Measurements from ENCODE around the gene RNF224. TPM values are rescaled to one million over a fixed set of nuclear protein-coding genes. Genes with fewer than 3 reads are reported as not detected.

Gene RNF224
- total and polyA plus RNA-seq, 12 donors: 0.06 TPM; not detected in 11

DNA sequence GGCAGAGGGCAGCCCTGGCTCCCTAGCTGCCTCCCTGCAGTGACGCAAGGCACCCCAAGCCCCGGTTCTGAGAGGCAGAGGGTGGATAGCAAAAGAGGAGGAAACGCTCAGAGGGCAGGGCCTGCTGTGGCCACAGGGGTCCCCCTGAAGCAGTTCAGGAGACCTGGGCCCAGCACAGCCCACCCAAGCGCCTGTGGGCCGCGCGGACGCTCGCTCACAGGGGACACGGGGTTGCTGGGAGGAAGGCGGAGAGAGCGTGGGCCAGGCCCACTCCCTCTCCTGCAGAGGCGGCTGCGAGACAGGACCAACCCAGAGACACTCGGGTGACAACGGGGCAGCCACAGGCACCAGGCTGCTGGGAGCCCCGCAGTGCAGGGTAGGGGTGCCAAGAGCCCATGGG is 47.5 kb upstream of the RNF224 start:
- Histone ChIP-seq H3K27ac (no peak overlapping the region), H3K4me1 (replicated peaks in 1 of 2) (peaks cover 8 to 10% of the 10 kb centered on the region in 2 donors), H3K27me3 (no peaks in the 10 kb centered on the region), H3K36me3 (replicated peaks in 1 of 2) (peaks cover 0 to 50% of the 10 kb centered on the region in 2 donors), H3K9me3 (replicated peaks in 1 of 3) (no peaks in the 10 kb centered on the region), H3K4me3 (no peak overlapping the region)
- TF ChIP-seq, protein P1, sequence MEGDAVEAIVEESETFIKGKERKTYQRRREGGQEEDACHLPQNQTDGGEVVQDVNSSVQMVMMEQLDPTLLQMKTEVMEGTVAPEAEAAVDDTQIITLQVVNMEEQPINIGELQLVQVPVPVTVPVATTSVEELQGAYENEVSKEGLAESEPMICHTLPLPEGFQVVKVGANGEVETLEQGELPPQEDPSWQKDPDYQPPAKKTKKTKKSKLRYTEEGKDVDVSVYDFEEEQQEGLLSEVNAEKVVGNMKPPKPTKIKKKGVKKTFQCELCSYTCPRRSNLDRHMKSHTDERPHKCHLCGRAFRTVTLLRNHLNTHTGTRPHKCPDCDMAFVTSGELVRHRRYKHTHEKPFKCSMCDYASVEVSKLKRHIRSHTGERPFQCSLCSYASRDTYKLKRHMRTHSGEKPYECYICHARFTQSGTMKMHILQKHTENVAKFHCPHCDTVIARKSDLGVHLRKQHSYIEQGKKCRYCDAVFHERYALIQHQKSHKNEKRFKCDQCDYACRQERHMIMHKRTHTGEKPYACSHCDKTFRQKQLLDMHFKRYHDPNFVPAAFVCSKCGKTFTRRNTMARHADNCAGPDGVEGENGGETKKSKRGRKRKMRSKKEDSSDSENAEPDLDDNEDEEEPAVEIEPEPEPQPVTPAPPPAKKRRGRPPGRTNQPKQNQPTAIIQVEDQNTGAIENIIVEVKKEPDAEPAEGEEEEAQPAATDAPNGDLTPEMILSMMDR (IDR thresholded peaks at IDR 0.05): no peak
- no peak for TF ChIP-seq POLR2A (IDR thresholded peaks at IDR 0.05)
- intact Hi-C loops (cut with DNase I): no loop called here
- DNase-seq: no peak
- 92 to 98% (median 95%) methylated on average over 10 to 17 of the region's 17 CpGs for WGBS, 4 donors

DNA sequence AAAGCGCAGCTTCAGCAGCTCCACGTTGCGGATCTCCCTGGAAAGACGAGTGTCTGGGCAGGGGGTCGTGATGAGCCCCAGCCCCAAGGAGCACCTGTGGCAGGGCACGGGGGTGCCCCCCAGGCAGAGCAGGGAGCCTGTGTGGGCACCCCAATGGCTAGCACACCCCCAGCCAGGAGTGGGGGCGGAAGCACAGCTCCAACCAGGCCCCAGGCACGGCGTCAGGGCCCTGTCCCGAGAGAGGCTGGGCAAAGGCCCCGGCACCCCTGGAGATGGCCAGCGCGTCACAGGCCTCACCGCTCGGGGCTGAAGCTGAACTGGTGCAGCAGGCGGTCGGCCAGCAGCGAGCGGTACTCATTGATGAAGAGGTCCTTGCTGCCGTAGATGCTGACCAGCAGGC is 46.8 kb upstream of the RNF224 start:
- 93 to 95% (median 94%) methylated on average over 4 to 20 of the region's 20 CpGs for WGBS, 4 donors
- Histone ChIP-seq H3K4me1 (replicated peaks in 1 of 2) (peaks cover 8 to 10% of the 10 kb centered on the region in 2 donors), H3K4me3 (no peak overlapping the region), H3K27me3 (no peaks in the 10 kb centered on the region), H3K9me3 (replicated peaks in 1 of 3) (no peaks in the 10 kb centered on the region), H3K27ac (no peak overlapping the region), H3K36me3 (replicated peaks in 1 of 2) (peaks cover 0 to 57% of the 10 kb centered on the region in 2 donors)
- DNase-seq: no peak
- intact Hi-C loops (cut with DNase I): no loop called here
- TF ChIP-seq, protein P1 (IDR thresholded peaks at IDR 0.05): no peak
- TF ChIP-seq POLR2A (IDR thresholded peaks at IDR 0.05): no peak

DNA sequence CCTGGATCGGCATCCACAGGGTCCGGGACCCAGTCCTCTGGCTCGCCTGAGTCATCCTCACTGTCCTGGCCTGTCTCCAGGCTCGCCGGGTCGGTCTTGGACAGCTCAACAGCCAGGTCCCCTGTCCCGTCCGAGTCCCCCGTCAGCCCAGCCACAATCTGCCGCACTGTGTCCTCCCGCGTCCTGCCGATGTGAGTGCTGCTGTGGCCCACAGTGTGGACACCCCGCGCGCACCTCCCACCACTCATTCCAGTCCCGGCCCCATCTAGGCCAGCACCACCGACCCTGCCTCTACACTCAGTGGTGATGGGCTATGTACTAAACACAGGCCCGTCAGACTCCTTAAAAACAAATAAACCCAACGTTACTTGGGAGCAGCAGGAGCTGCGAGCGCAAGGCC is 45.6 kb upstream of the RNF224 start:
- no peak overlapping the region for H3K27ac ChIP-seq
- peaks cover 0 to 64% of the 10 kb centered on the region in 2 donors for H3K36me3 ChIP-seq (replicated peaks in 1 of 2)
- no peak overlapping the region for H3K4me3 ChIP-seq
- H3K4me1 ChIP-seq (replicated peaks in 1 of 2): peaks cover 8 to 15% of the 10 kb centered on the region in 2 donors
- no peaks in the 10 kb centered on the region for H3K9me3 ChIP-seq (replicated peaks in 1 of 3)
- WGBS, 4 donors: 88 to 94% (median 89%) methylated on average over 12 to 22 of the region's 22 CpGs
- no peak for TF ChIP-seq POLR2A (IDR thresholded peaks at IDR 0.05)
- TF ChIP-seq, protein P1 (IDR thresholded peaks at IDR 0.05): no peak
- H3K27me3 ChIP-seq: no peaks in the 10 kb centered on the region
- DNase-seq: no peak
- intact Hi-C loops (cut with DNase I): no loop called here

- Histone ChIP-seq H3K4me1 (replicated peaks in 1 of 2) (peaks cover 17 to 26% of the 10 kb centered on the region in 2 donors), H3K27ac (no peak overlapping the region), H3K27me3 (no peaks in the 10 kb centered on the region), H3K9me3 (replicated peaks in 1 of 3) (no peaks in the 10 kb centered on the region), H3K36me3 (replicated peaks in 1 of 2) (peaks cover 0 to 64% of the 10 kb centered on the region in 2 donors), H3K4me3 (no peak overlapping the region)
- intact Hi-C loops (cut with DNase I): no loop called here
- no peak for DNase-seq
- TF ChIP-seq POLR2A (IDR thresholded peaks at IDR 0.05): no peak
- TF ChIP-seq, protein P1 (IDR thresholded peaks at IDR 0.05): no peak
- WGBS, 4 donors: 90 to 100% (median 92%) methylated on average over 1 to 17 of the region's 17 CpGs
These were observed 44.5 kb upstream of the RNF224 start for GRCh38 chr9:137182836-137183235.

All from adrenal gland (tissue), 12 donors.